Large intestine (tissue), 3 donors: ENCODE measurements around the gene DAAM1. TPM values are rescaled to one million over a fixed set of nuclear protein-coding genes. Genes with fewer than 3 reads are reported as not detected.

ENCODE experiments used
- DNase-seq, 2 donors: peaks; one replicate each; pipeline versions ENCODE4 v3.0.0 to v3.0.0-alpha.2; 2013
- H3K27ac ChIP-seq: one replicate; pipeline ENCODE4 v1.5.1; 2013; ENCODE audit warnings: low read length
- H3K27me3 ChIP-seq: 2 replicates; pipeline ENCODE4 v1.6.1; 2013; ENCODE audit warnings: low read length; ENCODE audit not compliant: control insufficient read depth, insufficient read depth
- H3K36me3 ChIP-seq: 2 replicates; pipeline ENCODE4 v1.6.1; 2013; ENCODE audit warnings: low read length; ENCODE audit not compliant: control insufficient read depth, insufficient read depth
- H3K4me1 ChIP-seq: one replicate; pipeline ENCODE4 v1.6.1; 2013; ENCODE audit warnings: low read length; ENCODE audit not compliant: control insufficient read depth, insufficient read depth
- H3K4me3 ChIP-seq: one replicate; pipeline ENCODE4 v1.5.1; 2013; ENCODE audit warnings: low read length
- H3K9me3 ChIP-seq: one replicate; pipeline ENCODE4 v1.6.1; 2013; ENCODE audit warnings: mild to moderate bottlenecking, low read depth, low read length, moderate library complexity; ENCODE audit not compliant: control insufficient read depth
- WGBS: methylation state at CpG from one replicate; pipeline ENCODE4 v1.1.5; 2013; ENCODE audit warnings: low lambda C conversion rate; ENCODE audit not compliant: insufficient coverage; 5-methylcytosine and 5-hydroxymethylcytosine counted together
- polyA plus RNA-seq: library from polyadenylated mRNA; unstranded; fragments of 120-200 nt; gene quantifications from one replicate; pipeline ENCODE4 v1.2.1, GENCODE V29; 2013

The DAAM1 gene
- polyA plus RNA-seq, 1 donor: 37.9 TPM

GRCh38 chr14:59214702-59215302 is 26.3 kb downstream of the DAAM1 start:
- H3K4me3 ChIP-seq: no peak overlapping the region
- H3K4me1 ChIP-seq: peaks cover 10% of the 10 kb centered on the region
- H3K9me3 ChIP-seq: no peaks in the 10 kb centered on the region
- no peak for DNase-seq
- H3K27ac ChIP-seq: peak overlapping the region; percentile 9
- no peaks in the 10 kb centered on the region for H3K27me3 ChIP-seq
- no peaks in the 10 kb centered on the region for H3K36me3 ChIP-seq
- WGBS: 88% methylated on average over 3 of the region's 3 CpGs

- Histone ChIP-seq H3K9me3 (no peaks in the 10 kb centered on the region), H3K36me3 (no peaks in the 10 kb centered on the region), H3K4me3 (no peak overlapping the region), H3K27me3 (no peaks in the 10 kb centered on the region), H3K4me1 (peaks cover 10% of the 10 kb centered on the region), H3K27ac (peak overlapping the region; percentile 21)
- no CpG with 5 or more reads among the region's 7 CpGs for whole genome bisulfite sequencing
- DNase-seq: peak in 1 of 2 donors; percentile 35
These were observed 26.9 kb downstream of the DAAM1 start for GRCh38 chr14:59215322-59215721.

GRCh38 chr14:59215757-59216156 is 27.3 kb downstream of the DAAM1 start:
- 33% methylated on average over 1 of the region's 4 CpGs for WGBS
- Histone ChIP-seq H3K4me1 (peaks cover 10% of the 10 kb centered on the region), H3K27me3 (no peaks in the 10 kb centered on the region), H3K27ac (peak overlapping the region; percentile 21), H3K9me3 (no peaks in the 10 kb centered on the region), H3K4me3 (no peak overlapping the region), H3K36me3 (no peaks in the 10 kb centered on the region)
- no peak for DNase-seq

GRCh38 chr14:59217011-59217410 is 28.5 kb downstream of the DAAM1 start:
- DNase-seq: no peak
- H3K4me3 ChIP-seq: no peak overlapping the region
- peaks cover 10% of the 10 kb centered on the region for H3K4me1 ChIP-seq
- H3K36me3 ChIP-seq: no peaks in the 10 kb centered on the region
- no peaks in the 10 kb centered on the region for H3K9me3 ChIP-seq
- WGBS: 80% methylated on average over 1 of the region's 1 CpG
- H3K27me3 ChIP-seq: no peaks in the 10 kb centered on the region
- H3K27ac ChIP-seq: no peak overlapping the region

GRCh38 chr14:59221568-59221967 is 33.1 kb downstream of the DAAM1 start:
- Histone ChIP-seq H3K9me3 (no peaks in the 10 kb centered on the region), H3K4me3 (no peak overlapping the region), H3K27ac (no peak overlapping the region), H3K36me3 (peaks cover 3% of the 10 kb centered on the region), H3K27me3 (no peaks in the 10 kb centered on the region), H3K4me1 (no peaks in the 10 kb centered on the region)
- DNase-seq: no peak
- no CpG with 5 or more reads among the region's 2 CpGs for WGBS

- H3K4me3 ChIP-seq: no peak overlapping the region
- peaks cover 3% of the 10 kb centered on the region for H3K36me3 ChIP-seq
- no peak for DNase-seq
- no peaks in the 10 kb centered on the region for H3K27me3 ChIP-seq
- H3K4me1 ChIP-seq: no peaks in the 10 kb centered on the region
- 50% methylated on average over 2 of the region's 3 CpGs for WGBS
- H3K9me3 ChIP-seq: no peaks in the 10 kb centered on the region
- H3K27ac ChIP-seq: no peak overlapping the region
These were observed 35.9 kb downstream of the DAAM1 start for GRCh38 chr14:59224341-59224740.

GRCh38 chr14:59225281-59225680 is 36.8 kb downstream of the DAAM1 start:
- WGBS: no CpG with 5 or more reads among the region's 2 CpGs
- Histone ChIP-seq H3K4me1 (no peaks in the 10 kb centered on the region), H3K27ac (no peak overlapping the region), H3K36me3 (peaks cover 3% of the 10 kb centered on the region), H3K27me3 (no peaks in the 10 kb centered on the region), H3K9me3 (no peaks in the 10 kb centered on the region), H3K4me3 (no peak overlapping the region)
- DNase-seq: no peak

- Histone ChIP-seq H3K4me3 (no peak overlapping the region), H3K27ac (no peak overlapping the region)
- no peak for DNase-seq
These were observed 40.0 kb downstream of the DAAM1 start for GRCh38 chr14:59228421-59228820.

GRCh38 chr14:59229653-59230406 is 41.4 kb downstream of the DAAM1 start:
- Histone ChIP-seq H3K4me3 (no peak overlapping the region), H3K9me3 (no peaks in the 10 kb centered on the region), H3K27ac (no peak overlapping the region), H3K36me3 (no peaks in the 10 kb centered on the region), H3K27me3 (no peaks in the 10 kb centered on the region), H3K4me1 (no peaks in the 10 kb centered on the region)
- no CpG with 5 or more reads among the region's 3 CpGs for WGBS
- no peak for DNase-seq

More at GRCh38 chr14:59228421-59228820, 40.0 kb downstream of the DAAM1 start:
- Histone ChIP-seq H3K9me3 (no peaks in the 10 kb centered on the region), H3K4me1 (no peaks in the 10 kb centered on the region), H3K27me3 (no peaks in the 10 kb centered on the region), H3K36me3 (no peaks in the 10 kb centered on the region)
- 100% methylated on average over 1 of the region's 3 CpGs for WGBS

GRCh38 chr14:59236195-59236594 is 47.7 kb downstream of the DAAM1 start:
- DNase-seq: no peak
- Histone ChIP-seq H3K27ac (no peak overlapping the region), H3K4me3 (no peak overlapping the region), H3K4me1 (peaks cover 5% of the 10 kb centered on the region), H3K27me3 (no peaks in the 10 kb centered on the region), H3K9me3 (no peaks in the 10 kb centered on the region), H3K36me3 (no peaks in the 10 kb centered on the region)
- 100% methylated on average over 2 of the region's 4 CpGs for WGBS
